Stimulated activated CD8-positive, alpha-beta memory T cell treated with anti-CD3 and anti-CD28 coated beads, Interleukin-2, amount 100 ng/mL, for 1 hour (primary cell): ENCODE data around the gene FFAR3.
"Not testable (repeated sequence)": the region's sequence is repeated elsewhere in the genome, so short reads cannot be mapped to it uniquely, and the experiment has no call there.

Experiments
- DNase-seq, 2 donors: peaks; one replicate each; pipeline ENCODE4 v3.0.0-alpha.2; 2020; ENCODE audit warnings: low read depth in 2 of 2

FFAR3 gene

GRCh38 chr19:35350591-35350990, 7.7 kb upstream of the FFAR3 start:
- DNase-seq = no peak

- DNase-seq = no peak
Measured at GRCh38 chr19:35351411-35352176, 6.7 kb upstream of the FFAR3 start.

- no peak for DNase-seq
Measured at GRCh38 chr19:35352177-35352447, 6.1 kb upstream of the FFAR3 start.

DNA sequence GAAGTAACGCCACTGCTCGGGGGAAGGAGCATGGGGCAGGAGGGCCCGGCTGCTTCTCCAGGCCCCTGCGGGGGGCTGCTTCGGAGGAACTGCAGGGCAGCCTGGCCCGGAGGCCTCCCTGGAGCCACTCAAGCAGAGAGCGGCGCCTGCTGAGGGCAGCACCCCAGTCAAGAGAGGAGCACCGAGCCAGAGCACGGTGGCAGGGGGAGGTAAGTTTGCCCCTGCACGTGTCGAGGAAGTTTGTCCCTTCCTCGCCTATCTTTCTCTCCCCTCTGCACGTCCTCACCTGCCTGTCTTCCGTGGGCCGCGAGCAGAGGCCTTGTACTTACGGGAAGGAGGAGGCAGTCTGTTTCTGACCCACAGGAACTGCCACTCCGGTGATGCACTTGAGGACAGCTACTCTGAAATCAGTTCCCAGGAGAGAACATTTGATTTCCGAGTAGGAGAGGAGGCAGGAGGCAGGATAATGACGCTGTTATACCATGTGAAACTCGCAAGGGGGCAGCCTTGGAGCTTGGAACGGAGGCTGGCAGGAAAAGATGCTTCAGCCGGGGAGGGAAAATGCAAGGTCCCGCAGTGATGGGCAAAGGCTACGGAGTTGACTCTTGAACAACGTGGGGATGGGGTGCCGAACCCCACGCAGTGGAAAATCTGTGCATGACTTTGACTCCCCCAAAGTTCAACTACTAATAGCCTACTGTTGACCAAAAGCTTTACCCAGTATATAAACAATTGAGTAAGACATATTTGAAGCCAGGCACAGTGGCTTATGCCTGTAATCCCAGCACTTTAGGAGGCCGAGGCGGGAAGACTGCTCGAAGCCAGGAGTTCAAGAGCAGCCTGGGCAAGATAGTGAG, 5.6 kb upstream of the FFAR3 start:
- peak; percentile 14 to 50 for DNase-seq

DNA sequence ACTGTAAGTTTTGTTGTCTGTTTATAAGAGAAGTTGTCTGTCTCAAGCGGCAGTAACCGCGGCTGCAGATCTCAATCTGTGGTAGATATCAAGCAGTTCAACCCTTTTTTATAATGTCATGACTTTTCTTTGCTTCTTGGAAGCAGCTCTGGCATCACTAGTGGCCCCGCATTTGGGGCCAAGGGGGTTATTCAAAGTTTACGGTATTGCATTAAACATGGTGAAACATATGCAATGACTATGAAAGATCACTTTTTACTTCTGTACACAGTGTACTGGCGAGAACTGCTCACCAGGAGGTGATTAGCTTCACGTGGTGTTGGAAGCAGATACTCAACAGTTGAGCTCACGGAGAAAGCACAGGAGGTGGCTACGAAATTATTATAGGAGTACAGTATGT, 4.6 kb upstream of the FFAR3 start:
- DNase-seq = no peak

GRCh38 chr19:35354898-35355297, 3.4 kb upstream of the FFAR3 start:
- no peak for DNase-seq

DNA sequence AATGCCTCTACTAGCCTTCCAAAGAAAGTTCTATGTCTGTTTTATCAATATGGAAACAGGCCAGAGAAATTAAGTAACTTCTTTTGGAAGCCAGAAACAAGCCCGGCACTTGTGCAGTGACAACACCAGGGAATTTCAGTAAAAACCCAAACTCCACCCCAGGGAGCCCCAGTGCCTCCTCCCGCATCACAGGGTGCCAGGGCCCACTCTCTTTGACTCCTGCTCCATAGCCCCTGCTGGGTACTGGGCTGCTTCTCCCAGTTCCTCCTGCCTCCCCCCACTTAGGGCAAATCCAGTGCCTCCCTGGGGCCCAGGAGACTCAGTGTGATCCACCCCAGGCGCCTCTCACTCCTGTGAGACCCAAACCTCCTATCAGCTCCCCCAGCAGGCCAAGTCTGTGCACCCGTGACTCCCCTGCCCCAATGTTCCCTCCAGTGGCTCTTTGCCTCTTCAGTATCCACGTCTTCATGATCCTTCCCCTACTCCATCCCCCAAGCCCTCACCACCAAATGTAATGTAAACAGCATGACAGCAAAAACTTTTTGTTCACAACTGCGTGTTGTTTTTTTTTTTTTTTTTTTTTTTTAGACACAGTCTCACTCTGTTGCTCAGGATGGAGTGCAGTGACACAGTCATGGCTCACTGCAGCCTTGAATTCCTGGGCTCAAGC, 2.3 kb upstream of the FFAR3 start:
- DNase-seq = no peak

- not testable (repeated sequence) for DNase-seq
Measured at GRCh38 chr19:35358834-35359233, 574 bp downstream of the FFAR3 start.

DNA sequence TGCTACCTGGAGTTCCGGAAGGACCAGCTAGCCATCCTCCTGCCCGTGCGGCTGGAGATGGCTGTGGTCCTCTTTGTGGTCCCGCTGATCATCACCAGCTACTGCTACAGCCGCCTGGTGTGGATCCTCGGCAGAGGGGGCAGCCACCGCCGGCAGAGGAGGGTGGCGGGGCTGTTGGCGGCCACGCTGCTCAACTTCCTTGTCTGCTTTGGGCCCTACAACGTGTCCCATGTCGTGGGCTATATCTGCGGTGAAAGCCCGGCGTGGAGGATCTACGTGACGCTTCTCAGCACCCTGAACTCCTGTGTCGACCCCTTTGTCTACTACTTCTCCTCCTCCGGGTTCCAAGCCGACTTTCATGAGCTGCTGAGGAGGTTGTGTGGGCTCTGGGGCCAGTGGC, 1.1 kb downstream of the FFAR3 start:
- DNase-seq = not testable (repeated sequence)

- DNase-seq = not testable (repeated sequence)
Measured at GRCh38 chr19:35360081-35360480, 1.8 kb downstream of the FFAR3 start.

DNA sequence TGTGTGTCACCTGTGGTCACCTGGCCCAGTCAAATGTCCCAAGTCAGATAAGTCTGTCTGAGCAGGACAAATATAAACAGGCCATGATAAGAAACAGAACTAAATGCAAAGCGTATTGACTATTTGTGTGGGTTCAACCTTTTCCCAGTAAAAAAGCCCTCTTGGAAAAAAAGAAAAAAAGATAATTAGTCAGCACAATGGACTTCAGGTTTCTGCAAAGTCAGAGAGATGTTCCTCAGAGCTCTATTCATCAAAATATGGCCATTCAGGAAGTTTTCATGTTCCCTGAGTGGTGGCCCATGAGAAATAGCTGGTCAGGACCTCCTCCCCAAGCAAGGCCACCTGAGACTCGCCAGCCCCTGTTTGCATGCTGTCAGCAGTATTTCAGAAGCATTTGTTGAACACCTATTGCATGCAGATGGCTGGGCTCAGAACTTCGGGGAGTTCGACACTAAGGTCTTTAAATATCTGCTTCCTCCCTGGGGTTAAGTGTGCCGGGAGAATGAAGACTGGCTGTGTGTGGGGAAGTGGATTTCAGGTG, 2.7 kb downstream of the FFAR3 start:
- no peak for DNase-seq

DNA sequence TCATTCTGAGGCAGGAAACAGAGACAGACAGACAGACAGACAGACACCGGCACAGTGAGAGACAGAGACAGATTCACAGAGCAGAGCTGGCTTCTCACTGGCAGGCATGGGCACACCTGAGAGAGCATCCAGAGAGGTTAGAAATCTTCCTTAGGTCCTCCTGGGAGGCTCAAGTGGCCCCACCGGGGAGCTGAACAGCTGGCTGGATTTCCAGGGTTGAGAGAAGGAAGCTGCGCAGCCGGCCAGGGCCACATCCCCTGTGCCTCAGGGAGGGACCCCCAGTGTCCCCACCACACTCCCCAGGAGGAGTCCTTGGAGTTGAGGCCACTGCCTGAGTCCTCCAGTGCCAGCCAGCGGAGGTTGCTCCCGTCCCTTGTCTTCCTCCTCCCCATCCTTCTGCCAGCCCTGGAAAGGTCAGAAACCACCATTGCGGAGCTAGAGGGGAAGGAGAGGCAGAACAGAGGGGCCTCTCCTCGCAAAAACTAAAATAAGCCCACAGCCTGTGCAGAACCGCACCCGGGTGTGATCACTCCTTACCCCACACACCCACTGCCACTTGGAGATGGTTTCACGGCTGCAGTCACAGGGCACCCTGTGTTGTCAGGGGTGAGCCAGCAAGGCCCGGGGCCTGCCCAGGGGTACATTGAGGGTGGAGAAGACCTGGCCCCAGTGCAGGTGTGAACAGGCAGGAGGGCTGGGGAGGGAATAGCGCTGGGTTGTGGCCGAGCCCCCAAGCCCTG, 4.2 kb downstream of the FFAR3 start:
- no peak for DNase-seq

- DNase-seq = no peak
Measured at GRCh38 chr19:35363001-35363590, 4.8 kb downstream of the FFAR3 start.

DNA sequence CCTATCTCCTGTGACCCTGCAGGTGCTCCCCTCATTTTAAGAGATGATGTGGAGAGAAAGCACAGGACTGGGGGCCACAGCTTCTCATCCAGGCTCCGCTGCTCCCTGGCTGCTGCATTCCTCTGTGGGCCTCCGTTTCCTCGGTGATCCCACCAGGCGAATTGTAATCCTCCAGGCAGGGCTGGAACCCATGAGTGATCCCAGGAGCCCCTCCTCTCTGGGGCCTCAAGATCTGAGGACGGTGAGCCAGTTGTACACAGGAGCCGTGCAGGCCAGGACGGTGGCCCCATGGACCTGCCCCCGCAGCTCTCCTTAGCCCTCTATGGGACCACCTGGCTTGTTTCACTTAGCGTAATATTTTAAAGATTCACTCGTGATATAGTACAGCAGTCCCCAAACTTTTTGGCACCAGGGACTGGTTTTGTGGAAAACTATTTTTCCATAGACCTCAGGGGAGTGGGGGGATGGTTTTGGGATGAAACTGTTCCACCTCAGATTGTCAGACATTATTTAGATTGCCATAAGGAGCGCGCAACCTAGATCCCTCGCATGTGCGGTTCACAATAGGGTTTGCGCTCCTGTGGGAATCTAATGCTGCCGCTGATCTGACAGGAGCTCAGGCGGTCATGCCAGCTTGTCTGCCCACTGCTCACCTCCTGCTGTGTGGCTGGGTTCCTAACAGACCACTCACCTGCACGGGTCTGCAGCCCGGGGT, 5.6 kb downstream of the FFAR3 start:
- DNase-seq = no peak

GRCh38 chr19:35365303-35365702, 7.0 kb downstream of the FFAR3 start:
- no peak for DNase-seq

DNA sequence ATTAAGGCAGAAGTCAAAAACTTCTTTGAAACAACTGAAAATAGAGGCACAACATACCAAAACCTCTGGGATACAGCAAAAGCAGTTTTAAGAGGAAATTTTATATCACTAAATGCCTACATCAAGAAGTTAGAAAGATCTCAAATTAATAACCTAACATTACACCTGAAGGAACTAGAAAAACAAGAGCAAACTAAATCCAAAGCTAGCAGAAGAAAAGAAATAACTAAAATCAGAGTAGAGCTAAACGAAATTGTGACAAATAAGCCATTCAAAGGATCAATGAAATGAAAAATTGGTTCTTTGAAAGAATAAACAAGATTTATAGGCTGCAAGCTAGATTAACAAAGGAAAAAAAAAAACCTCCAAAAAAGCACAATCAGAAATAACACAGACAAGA, 10.1 kb downstream of the FFAR3 start:
- DNase-seq = no peak

DNA sequence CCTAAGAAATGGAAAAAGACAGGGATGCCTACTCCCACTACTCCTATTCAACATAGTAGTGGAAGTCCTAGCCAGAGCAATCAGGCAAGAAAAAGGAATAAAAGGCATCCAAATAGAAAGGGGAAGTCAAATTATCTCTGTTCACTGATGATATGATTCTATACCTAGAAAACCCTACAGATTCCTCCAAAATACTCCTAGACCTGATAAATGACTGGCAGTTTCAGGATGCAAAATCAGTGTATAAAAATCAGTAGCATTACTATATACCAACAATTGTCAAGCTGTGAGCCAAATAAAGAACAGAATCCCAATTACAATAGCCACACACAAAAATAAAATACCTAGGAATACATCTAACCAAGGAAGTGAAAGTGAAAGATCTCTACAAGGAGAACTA, 11.3 kb downstream of the FFAR3 start:
- no peak for DNase-seq

DNA sequence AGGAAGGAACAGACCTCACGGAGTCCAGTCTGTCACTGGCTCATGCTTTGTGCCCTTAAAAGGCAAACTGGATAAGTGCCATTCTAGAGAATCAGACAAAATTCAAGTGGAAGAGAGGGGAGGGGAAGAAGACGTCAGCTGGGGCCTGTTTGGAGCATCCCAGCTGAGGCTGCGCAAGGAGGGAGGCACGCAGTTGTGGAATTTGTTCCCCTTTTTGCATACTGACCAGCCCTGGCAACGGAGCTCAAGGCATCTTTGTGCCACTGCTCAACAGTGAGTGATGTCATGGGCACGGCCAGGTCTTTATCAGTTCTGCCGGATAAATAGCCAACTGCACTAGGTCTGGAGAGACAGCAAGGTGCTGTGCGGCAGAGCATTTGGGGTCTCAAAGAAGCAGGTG, 12.5 kb downstream of the FFAR3 start, which contains the start of gene GPR42:
Gene GPR42 (plus strand): TSS at position 347 of the 400 bp plus-strand sequence. CDS start 292 bp downstream, outside the sequence.
- no peak for DNase-seq

GRCh38 chr19:35373492-35373891, 15.2 kb downstream of the FFAR3 start:
- DNase-seq = no peak

GRCh38 chr19:35374031-35374430, 15.8 kb downstream of the FFAR3 start:
- DNase-seq = not testable (repeated sequence)
